Measurements from ENCODE around the gene TSPYL4.

Gene TSPYL4

DNA sequence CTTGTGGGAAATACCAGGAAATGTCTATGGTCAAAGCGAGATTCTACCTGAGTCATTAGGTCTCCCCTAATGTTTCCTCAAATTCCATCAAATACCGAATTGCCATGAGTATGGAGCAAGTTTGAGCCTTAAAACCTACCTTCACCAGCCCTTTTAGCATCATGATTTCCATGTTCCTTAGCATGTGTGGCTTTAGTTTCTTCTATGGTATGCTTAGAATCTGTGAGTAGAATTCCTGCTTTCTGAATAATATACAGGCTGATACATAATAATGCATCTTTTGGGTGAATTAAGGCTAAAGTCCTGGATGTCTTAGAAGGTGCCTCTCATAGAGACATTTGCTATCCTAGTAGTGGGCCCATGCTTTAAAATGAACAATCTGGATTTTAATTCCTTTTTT, 32.0 kb downstream of the TSPYL4 start:
- DNase-seq (ENCODE audit: low read depth), result no peak

DNA sequence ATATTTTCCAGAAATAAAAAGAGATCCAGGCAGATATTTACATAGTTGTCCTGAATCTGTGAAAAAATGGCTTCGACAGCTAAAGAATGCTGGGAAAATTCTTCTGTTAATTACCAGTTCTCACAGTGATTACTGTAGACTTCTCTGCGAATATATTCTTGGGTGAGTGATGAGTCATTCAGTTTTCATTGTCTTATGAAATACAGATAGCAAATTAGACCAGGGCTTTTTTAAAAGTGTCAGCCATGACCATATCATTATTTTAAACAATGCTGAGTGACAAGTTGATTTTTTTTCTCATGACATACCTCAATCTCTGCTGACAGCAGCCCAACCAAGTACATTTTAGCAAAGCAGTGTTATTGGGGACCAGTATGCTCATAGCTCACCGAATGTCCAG, 32.8 kb downstream of the TSPYL4 start:
- DNase-seq (ENCODE audit: low read depth), result no peak

- DNase-seq (ENCODE audit: low read depth), result no peak
Observed at GRCh38 chr6:116218866-116219265, 35.0 kb downstream of the TSPYL4 start.

DNA sequence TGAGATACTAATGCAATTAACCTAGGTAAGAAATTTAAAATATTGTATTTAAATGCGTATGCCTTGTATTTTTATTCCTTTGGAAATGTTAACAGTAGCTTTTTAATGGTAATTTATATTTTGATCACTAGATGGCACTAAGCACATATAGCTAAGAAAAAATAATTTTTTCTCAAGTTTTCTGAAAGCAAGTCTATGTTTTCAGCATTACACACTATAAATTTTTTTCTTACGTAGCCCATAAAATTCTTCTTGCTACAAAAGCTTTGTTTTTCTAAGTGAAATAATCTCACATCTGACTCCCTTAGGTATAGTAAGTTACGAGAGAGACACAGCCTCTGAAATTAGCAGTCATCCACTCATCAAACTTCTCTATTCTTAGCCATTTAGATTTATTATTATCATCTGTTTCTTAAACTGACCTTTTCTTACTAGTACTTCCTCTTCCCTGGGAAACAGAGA, 35.7 kb downstream of the TSPYL4 start:
- DNase-seq (ENCODE audit: low read depth), result no peak

GRCh38 chr6:116217069-116217468, 36.8 kb downstream of the TSPYL4 start:
- no peak for DNase-seq (ENCODE audit: low read depth)

- no peak for DNase-seq (ENCODE audit: low read depth)
Observed at GRCh38 chr6:116215414-116215813, 38.5 kb downstream of the TSPYL4 start.

DNA sequence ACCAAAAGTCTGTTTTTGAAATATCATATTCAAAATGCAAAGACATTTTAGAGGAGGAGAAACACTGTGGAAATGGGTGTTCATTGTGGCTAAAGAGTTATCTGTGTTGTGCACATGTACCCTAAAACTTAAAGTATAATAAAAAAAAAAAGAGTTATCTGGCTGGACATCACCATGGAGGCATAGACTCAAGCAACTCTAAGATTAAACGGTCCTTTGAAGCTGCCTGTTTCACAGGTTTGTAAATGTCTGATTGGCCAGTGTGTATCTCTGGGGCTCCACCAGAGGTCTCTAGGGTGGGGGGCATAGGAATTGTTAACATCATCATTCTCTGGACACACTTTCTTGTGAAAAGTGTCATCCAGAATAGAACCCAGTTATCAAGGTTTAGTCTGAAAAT, 39.2 kb downstream of the TSPYL4 start:
- no peak for DNase-seq (ENCODE audit: low read depth)

DNA sequence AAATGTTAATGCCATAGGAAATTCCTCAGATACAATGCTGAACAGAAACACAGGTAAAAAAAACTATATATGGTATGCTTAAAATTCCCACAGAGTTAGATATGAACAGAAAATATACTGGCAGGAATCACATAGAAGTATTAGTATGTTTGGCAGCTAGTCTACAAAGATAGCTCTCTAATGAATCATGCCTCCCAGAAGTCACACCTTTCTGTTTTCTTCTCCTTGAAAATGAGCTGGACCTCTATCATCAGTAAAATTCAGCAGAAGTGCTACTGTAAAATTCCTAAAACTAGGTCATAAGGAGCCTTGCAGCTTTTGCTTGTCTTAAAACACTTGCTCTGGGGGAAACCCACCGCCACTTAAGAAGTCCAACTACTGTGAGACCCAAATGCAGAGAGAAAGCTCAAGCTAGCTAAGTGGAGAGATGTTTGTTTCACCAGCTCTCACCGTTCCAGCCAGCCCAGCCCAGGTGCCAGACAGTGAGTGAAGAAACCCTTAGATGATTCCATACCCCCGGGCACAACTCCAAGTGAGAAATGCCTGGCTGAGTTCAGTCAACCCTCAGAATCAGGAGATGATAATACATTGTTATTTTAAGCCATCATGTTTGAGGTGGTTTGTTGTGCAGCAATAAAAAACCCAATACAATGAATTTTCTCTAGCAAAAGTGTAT, 43.0 kb downstream of the TSPYL4 start:
- no peak for DNase-seq (ENCODE audit: low read depth)

DNA sequence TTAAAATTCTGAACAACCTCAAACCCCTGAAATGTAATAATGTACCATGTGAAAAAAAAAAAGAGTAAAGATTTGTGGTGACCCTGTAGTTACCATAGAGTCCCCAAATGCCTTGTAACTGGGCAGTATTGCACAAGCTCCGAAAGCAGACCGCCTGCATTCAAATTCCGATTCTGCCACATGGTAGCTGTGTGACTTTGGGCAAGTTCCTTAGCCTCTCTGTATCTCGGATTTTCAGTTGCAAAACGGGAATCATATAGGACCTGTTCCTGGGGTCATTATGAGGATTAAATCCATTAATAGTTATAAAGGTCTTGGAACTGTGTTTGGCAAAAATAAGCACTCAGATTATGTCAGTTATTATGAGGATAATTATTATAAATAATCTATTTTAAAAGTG, 43.6 kb downstream of the TSPYL4 start:
- DNase-seq (ENCODE audit: low read depth), result no peak

DNA sequence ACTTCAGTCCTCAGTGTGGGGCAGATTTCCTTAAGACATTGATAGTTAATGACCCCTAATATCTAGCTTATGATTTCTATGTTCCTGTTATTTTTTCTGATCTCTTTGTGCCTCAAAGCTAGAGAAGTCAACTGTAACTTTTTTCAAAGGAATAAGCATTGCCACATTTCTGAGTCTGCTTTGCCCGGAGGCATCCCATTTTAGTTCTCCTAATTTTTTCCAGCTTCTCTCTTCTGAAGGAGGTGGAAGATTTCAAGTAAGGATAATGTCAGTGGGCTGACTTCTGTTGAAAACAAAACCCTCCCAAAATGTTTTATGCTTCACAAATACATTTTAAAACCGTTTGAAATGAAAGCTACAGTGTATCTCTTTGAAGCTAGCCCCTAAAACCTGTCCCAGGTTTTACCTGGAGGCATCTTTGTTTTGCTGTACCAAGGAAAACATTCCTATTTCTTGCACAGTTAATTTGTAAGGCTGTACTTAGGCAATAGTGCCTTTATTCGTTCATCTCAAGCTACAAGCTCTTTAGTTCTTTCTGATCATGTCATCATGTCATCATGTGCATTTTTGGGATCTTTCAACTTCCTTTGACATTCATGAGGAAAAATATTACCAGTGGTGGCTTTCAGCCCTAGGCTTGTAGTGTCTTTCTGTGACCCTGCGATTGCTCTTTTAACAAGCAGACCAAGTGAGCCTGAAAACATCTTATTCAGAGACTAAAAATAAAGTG, 45.7 kb downstream of the TSPYL4 start:
- DNase-seq (ENCODE audit: low read depth), result no peak

DNA sequence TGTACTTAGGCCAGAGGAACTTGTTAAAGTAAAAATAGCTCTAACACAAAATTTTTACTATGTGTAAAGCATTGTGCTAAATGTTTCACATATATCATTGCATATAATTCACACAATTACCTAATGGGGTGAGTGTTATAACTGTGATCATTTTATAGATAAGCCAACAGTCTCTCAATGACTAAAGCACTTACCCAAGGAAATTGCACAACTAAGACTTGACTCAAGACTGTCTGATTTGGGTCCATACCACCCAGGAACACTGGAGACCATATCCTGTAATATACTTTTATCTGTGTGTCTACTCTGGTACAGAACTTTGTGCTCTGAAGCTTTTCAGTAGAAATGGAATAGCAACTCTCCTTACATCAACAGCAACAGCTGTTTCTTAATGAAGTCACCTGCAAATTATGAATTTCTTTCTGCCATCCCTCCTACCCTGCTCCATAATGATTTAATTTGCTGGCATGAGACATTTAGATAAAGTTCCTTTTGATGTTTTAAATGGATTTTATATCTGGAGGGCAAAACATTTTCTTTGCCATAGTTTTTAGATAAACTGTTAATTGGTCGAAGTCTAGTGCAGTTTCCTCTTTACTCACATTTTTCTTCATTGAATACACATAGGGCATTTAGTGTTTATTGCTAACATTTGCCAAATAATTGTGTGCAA, 47.5 kb downstream of the TSPYL4 start:
- no peak for DNase-seq (ENCODE audit: low read depth)

- no peak for DNase-seq (ENCODE audit: low read depth)
Observed at GRCh38 chr6:116205281-116205680, 48.6 kb downstream of the TSPYL4 start.

DNA sequence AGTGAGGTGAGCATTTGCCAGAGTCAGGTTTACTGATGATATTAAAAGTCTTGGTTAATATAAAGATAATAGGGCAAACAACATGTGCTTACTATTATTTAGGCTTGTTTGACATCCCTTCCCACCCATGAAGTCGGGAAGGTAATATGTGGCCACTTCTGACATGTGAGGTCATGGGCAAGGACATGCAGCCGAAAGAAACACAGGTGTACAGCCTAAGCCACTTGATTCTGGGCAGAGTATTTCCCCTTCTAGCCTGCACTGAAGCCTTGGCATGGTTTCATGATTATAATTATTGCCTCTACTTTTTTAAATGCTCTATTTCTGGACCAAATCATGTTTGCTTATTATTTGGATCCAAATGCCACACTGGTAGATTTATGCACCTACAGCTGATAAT, 52.3 kb downstream of the TSPYL4 start:
- DNase-seq (ENCODE audit: low read depth), result no peak

- DNase-seq (ENCODE audit: low read depth), result no peak
Observed at GRCh38 chr6:116200619-116201249, 53.1 kb downstream of the TSPYL4 start.
